Stimulated activated naive B cell treated with anti-CD40 and anti-IgM and Interleukin-4, amounts not matched to agents 10 μg/mL and 1 μg/mL and 100 μg/mL, for 72 hours (primary cell): ENCODE results near the gene SLC7A14.

ENCODE experiments used
- ATAC-seq, 2 donors: fragments of 150-1000 bp; cut with Tn5 transposase; replicated peaks; 2 replicates each; pipeline ENCODE4 v1.10.0; 2021; ENCODE audit warnings: moderate library complexity in 1 of 2
- DNase-seq: peaks from one replicate; pipeline ENCODE4 v3.0.0; 2021
- H3K27ac Mint-ChIP-seq: one replicate; pipeline ENCODE4 v1.8.0; 2022; ENCODE audit warnings: mild to moderate bottlenecking, mixed read lengths
- H3K27me3 Mint-ChIP-seq, 2 donors: one replicate each; pipeline ENCODE4 v1.8.0; 2022; ENCODE audit warnings: mixed read lengths in 2 of 2
- H3K36me3 Mint-ChIP-seq, 2 donors: one replicate each; pipeline ENCODE4 v1.8.0; 2022; ENCODE audit warnings: mixed read lengths in 2 of 2, mild to moderate bottlenecking in 1 of 2
- H3K4me1 Mint-ChIP-seq, 2 donors: one replicate each; pipeline ENCODE4 v1.8.0; 2022; ENCODE audit warnings: mixed read lengths in 2 of 2, mild to moderate bottlenecking in 1 of 2
- H3K4me3 Mint-ChIP-seq, 2 donors: one replicate each; pipeline ENCODE4 v1.8.0; 2022; ENCODE audit warnings: mild to moderate bottlenecking in 2 of 2, mixed read lengths in 2 of 2, moderate library complexity in 1 of 2
- H3K9me3 Mint-ChIP-seq, 2 donors: one replicate each; pipeline ENCODE4 v1.8.0; 2022; ENCODE audit warnings: mixed read lengths in 2 of 2, mild to moderate bottlenecking in 1 of 2

Gene SLC7A14

GRCh38 chr3:170421111-170421641 is 164.7 kb downstream of the SLC7A14 start:
- Mint-ChIP-seq H3K4me3 (no peak overlapping the region), H3K27me3 (peaks cover 27 to 62% of the 10 kb centered on the region in 2 donors), H3K9me3 (no peaks in the 10 kb centered on the region), H3K4me1 (peaks cover 20 to 43% of the 10 kb centered on the region in 2 donors), H3K27ac (peak overlapping the region; percentile 20), H3K36me3 (peaks cover 0 to 13% of the 10 kb centered on the region in 2 donors)
- peak; percentile 12 to 31 for ATAC-seq
- no peak for DNase-seq

GRCh38 chr3:170420307-170420821 is 165.5 kb downstream of the SLC7A14 start:
- no peak for ATAC-seq
- Mint-ChIP-seq H3K4me1 (peaks cover 20 to 43% of the 10 kb centered on the region in 2 donors), H3K4me3 (peak overlapping the region in 1 of 2 donors; percentile 50), H3K27ac (no peak overlapping the region), H3K27me3 (peaks cover 35 to 62% of the 10 kb centered on the region in 2 donors), H3K36me3 (peaks cover 0 to 17% of the 10 kb centered on the region in 2 donors), H3K9me3 (no peaks in the 10 kb centered on the region)
- DNase-seq = no peak

- H3K4me1 Mint-ChIP-seq = peaks cover 20 to 43% of the 10 kb centered on the region in 2 donors
- DNase-seq (no peak), ATAC-seq (peak in 1 of 2 donors; percentile 28)
- H3K9me3 Mint-ChIP-seq = no peaks in the 10 kb centered on the region
- H3K27ac Mint-ChIP-seq = peak overlapping the region; percentile 25
- peaks cover 36 to 63% of the 10 kb centered on the region in 2 donors for H3K27me3 Mint-ChIP-seq
- peak overlapping the region; percentile 32 to 80 for H3K4me3 Mint-ChIP-seq
- H3K36me3 Mint-ChIP-seq = peaks cover 0 to 17% of the 10 kb centered on the region in 2 donors
Observed at GRCh38 chr3:170419557-170420087, 166.3 kb downstream of the SLC7A14 start.

GRCh38 chr3:170418422-170419398 is 167.2 kb downstream of the SLC7A14 start, which contains the start of gene CLDN11:
Gene CLDN11, plus strand, starts transcription at chr3:170418868. Its CDS starts 199 bp downstream, at chr3:170419067.
- H3K9me3 Mint-ChIP-seq = no peaks in the 10 kb centered on the region
- H3K4me3 Mint-ChIP-seq = peak within 1 kb of the TSS; percentile 80 to 94
- peaks cover 36 to 68% of the 10 kb centered on the region in 2 donors for H3K27me3 Mint-ChIP-seq
- H3K36me3 Mint-ChIP-seq = peaks cover 0 to 17% of the 10 kb centered on the region in 2 donors
- H3K4me1 Mint-ChIP-seq = peaks cover 22 to 43% of the 10 kb centered on the region in 2 donors
- H3K27ac Mint-ChIP-seq = peak within 1 kb of the TSS; percentile 33
- DNase-seq (no peak), ATAC-seq (peak; percentile 41 to 44)

GRCh38 chr3:170417090-170417489 is 168.8 kb downstream of the SLC7A14 start:
- no peak overlapping the region for H3K4me3 Mint-ChIP-seq
- ATAC-seq (no peak), DNase-seq (no peak)
- H3K27ac Mint-ChIP-seq = no peak overlapping the region
- peaks cover 22 to 35% of the 10 kb centered on the region in 2 donors for H3K4me1 Mint-ChIP-seq
- no peaks in the 10 kb centered on the region for H3K9me3 Mint-ChIP-seq
- H3K27me3 Mint-ChIP-seq = peaks cover 36 to 59% of the 10 kb centered on the region in 2 donors
- H3K36me3 Mint-ChIP-seq = peaks cover 0 to 11% of the 10 kb centered on the region in 2 donors

GRCh38 chr3:170414202-170414663 is 171.6 kb downstream of the SLC7A14 start:
- no peak for DNase-seq
- H3K36me3 Mint-ChIP-seq = peaks cover 0 to 11% of the 10 kb centered on the region in 2 donors
- H3K9me3 Mint-ChIP-seq = no peaks in the 10 kb centered on the region
- H3K4me3 Mint-ChIP-seq = no peak overlapping the region
- peak; percentile 72 to 76 for ATAC-seq
- H3K27me3 Mint-ChIP-seq = peaks cover 29 to 44% of the 10 kb centered on the region in 2 donors
- H3K4me1 Mint-ChIP-seq = peaks cover 10 to 12% of the 10 kb centered on the region in 2 donors
- no peak overlapping the region for H3K27ac Mint-ChIP-seq

GRCh38 chr3:170413291-170413690 is 172.6 kb downstream of the SLC7A14 start:
- peaks cover 0 to 10% of the 10 kb centered on the region in 2 donors for H3K36me3 Mint-ChIP-seq
- no peak overlapping the region for H3K4me3 Mint-ChIP-seq
- peaks cover 4 to 5% of the 10 kb centered on the region in 2 donors for H3K4me1 Mint-ChIP-seq
- no peak for DNase-seq
- peaks cover 27 to 37% of the 10 kb centered on the region in 2 donors for H3K27me3 Mint-ChIP-seq
- H3K27ac Mint-ChIP-seq = no peak overlapping the region
- no peaks in the 10 kb centered on the region for H3K9me3 Mint-ChIP-seq
- no peak for ATAC-seq

- ATAC-seq = no peak
- H3K27ac Mint-ChIP-seq = no peak overlapping the region
- peaks cover 0 to 2% of the 10 kb centered on the region in 2 donors for H3K36me3 Mint-ChIP-seq
- no peaks in the 10 kb centered on the region for H3K9me3 Mint-ChIP-seq
- H3K4me3 Mint-ChIP-seq = no peak overlapping the region
- H3K27me3 Mint-ChIP-seq = peaks cover 3 to 11% of the 10 kb centered on the region in 2 donors
- H3K4me1 Mint-ChIP-seq = peaks cover 0 to 1% of the 10 kb centered on the region in 2 donors
- no peak for DNase-seq
Observed at GRCh38 chr3:170410428-170411029, 175.3 kb downstream of the SLC7A14 start.
